ENCODE measurements around the gene ARHGEF2. TPM values are rescaled to one million over a fixed set of nuclear protein-coding genes. Genes with fewer than 3 reads are reported as not detected.
A peak's percentile ranks its signal among the peaks of the same experiment; 100 is the strongest.

ARHGEF2 gene
- total and polyA plus RNA-seq, 2 experiments from 2014 or later: 77.7 to 136 TPM

DNA sequence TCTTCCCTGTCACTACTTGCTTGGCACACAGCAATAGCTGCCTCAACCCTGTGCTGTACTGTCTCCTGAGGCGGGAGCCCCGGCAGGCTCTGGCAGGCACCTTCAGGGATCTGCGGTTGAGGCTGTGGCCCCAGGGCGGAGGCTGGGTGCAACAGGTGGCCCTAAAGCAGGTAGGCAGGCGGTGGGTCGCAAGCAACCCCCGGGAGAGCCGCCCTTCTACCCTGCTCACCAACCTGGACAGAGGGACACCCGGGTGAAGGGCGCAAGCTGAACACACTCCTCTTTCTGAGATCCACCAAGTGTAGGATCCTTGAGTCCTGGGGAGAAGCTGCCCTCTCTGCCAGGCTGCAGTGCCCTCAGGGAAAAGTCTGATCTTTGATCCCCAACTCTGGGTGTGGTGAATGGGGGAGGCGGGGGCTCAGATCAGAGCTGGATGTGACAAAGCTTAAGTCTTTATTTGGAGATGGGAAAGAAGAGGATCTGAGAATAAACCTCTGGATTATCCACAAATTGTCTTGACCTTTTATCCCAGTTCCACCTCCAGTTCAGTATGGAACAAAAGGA is 35.7 kb downstream of the ARHGEF2 start:
- no peaks in the 10 kb centered on the region for H3K27me3 ChIP-seq (replicated peaks; ENCODE audit: insufficient read depth)
- H3K4me2 ChIP-seq (ENCODE audit: unreplicated experiment): no peak overlapping the region
- H3K4me1 ChIP-seq (ENCODE audit: insufficient read depth): peaks cover 11% of the 10 kb centered on the region
- WGBS, 2 experiments (ENCODE audit: low coverage in 1 of 2, low lambda C conversion rate in 2 of 2, missing lambda C conversion rate in 2 of 2): 62 to 73% methylated on average over 9 to 11 of the region's 11 CpGs
- no peaks in the 10 kb centered on the region for H3K79me2 ChIP-seq (ENCODE audit: insufficient read depth)
- H3K4me3 ChIP-seq: no peak overlapping the region
- H3K9me2 ChIP-seq (ENCODE audit: insufficient read depth): no peaks in the 10 kb centered on the region
- 0 out of 2 replicates have a peak overlapping the region, but pooled peaks have one; percentile 20 for H3K27ac ChIP-seq
- DNase-seq: peak; percentile 23
- no peaks in the 10 kb centered on the region for H4K20me1 ChIP-seq (ENCODE audit: insufficient read depth)
- H3K36me3 ChIP-seq (ENCODE audit: low read depth): peaks cover 20% of the 10 kb centered on the region
- peaks cover 40% of the 10 kb centered on the region for H3F3A ChIP-seq (ENCODE audit: insufficient read depth)
- H3K9ac ChIP-seq: no peak overlapping the region
- no peaks in the 10 kb centered on the region for H3K9me3 ChIP-seq (ENCODE audit: low read depth)
- in situ Hi-C loops (cut with MboI): no loop called here
- no peak for TF ChIP-seq EZH2 (IDR thresholded peaks at IDR 0.05; ENCODE audit: insufficient read depth, poor library complexity, severe bottlenecking)
- no peak for TF ChIP-seq EZH2phosphoT487 (IDR thresholded peaks at IDR 0.05; ENCODE audit: insufficient read depth, low read depth)
- H2AFZ ChIP-seq: no peak overlapping the region

DNA sequence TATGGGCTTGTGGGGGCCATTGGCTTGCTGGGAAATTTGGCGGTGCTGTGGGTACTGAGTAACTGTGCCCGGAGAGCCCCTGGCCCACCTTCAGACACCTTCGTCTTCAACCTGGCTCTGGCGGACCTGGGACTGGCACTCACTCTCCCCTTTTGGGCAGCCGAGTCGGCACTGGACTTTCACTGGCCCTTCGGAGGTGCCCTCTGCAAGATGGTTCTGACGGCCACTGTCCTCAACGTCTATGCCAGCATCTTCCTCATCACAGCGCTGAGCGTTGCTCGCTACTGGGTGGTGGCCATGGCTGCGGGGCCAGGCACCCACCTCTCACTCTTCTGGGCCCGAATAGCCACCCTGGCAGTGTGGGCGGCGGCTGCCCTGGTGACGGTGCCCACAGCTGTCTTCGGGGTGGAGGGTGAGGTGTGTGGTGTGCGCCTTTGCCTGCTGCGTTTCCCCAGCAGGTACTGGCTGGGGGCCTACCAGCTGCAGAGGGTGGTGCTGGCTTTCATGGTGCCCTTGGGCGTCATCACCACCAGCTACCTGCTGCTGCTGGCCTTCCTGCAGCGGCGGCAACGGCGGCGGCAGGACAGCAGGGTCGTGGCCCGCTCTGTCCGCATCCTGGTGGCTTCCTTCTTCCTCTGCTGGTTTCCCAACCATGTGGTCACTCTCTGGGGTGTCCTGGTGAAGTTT is 36.4 kb downstream of the ARHGEF2 start:
- no peak overlapping the region for H3K27ac ChIP-seq
- no peak overlapping the region for H2AFZ ChIP-seq
- DNase-seq: peak; percentile 20
- H3K9me3 ChIP-seq (ENCODE audit: low read depth): no peaks in the 10 kb centered on the region
- no peak overlapping the region for H3K4me2 ChIP-seq (ENCODE audit: unreplicated experiment)
- no peaks in the 10 kb centered on the region for H4K20me1 ChIP-seq (ENCODE audit: insufficient read depth)
- TF ChIP-seq EZH2 (IDR thresholded peaks at IDR 0.05; ENCODE audit: insufficient read depth, poor library complexity, severe bottlenecking) (no peak), EZH2phosphoT487 (IDR thresholded peaks at IDR 0.05; ENCODE audit: insufficient read depth, low read depth) (no peak)
- peaks cover 11% of the 10 kb centered on the region for H3K4me1 ChIP-seq (ENCODE audit: insufficient read depth)
- H3K9ac ChIP-seq: no peak overlapping the region
- no peak overlapping the region for H3K4me3 ChIP-seq
- in situ Hi-C loops (cut with MboI): no loop called here
- peaks cover 13% of the 10 kb centered on the region for H3K36me3 ChIP-seq (ENCODE audit: low read depth)
- 81 to 85% methylated on average over 25 to 28 of the region's 29 CpGs for WGBS, 2 experiments (ENCODE audit: low coverage in 1 of 2, low lambda C conversion rate in 2 of 2, missing lambda C conversion rate in 2 of 2)
- H3K27me3 ChIP-seq (replicated peaks; ENCODE audit: insufficient read depth): no peaks in the 10 kb centered on the region
- no peaks in the 10 kb centered on the region for H3K79me2 ChIP-seq (ENCODE audit: insufficient read depth)
- H3K9me2 ChIP-seq (ENCODE audit: insufficient read depth): no peaks in the 10 kb centered on the region
- H3F3A ChIP-seq (ENCODE audit: insufficient read depth): peaks cover 33% of the 10 kb centered on the region

DNA sequence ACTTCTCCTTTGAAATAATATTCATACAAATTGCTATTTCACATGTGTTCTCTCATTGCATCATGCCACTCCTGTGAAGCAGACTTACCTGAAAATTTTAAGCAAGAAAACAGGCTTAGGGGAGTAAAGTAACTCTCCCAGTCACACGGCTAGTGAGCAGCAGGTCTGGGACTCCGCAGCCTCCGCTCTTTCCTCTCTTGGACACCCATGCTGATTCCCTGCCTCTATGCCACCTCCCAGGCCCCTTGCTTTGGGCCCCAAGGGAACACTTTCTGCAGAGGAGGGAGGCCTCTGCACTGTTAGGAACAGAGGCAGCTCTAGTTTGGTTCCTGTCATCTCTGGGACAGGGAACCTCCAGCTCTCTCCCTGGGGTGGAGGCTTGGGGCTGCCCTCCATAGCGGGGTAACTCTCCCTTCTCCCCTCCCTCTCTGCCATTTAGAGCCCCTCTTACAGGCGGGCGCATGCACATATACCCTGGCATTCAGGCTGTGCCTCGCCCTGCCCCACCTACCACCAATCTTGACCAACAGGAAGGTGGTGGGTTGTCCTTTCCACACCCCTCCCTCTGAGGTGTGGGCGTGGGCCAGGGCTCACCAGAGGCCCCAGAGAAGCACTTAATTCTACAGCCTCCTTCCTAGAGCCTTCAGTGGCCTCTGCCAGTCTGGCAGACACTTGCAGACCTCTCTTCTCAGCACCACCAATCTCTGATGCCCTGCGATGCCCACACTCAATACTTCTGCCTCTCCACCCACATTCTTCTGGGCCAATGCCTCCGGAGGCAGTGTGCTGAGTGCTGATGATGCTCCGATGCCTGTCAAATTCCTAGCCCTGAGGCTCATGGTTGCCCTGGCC is 37.1 kb downstream of the ARHGEF2 start, which contains the start of gene RXFP4:
Gene RXFP4, plus strand, starts transcription at position 646 of the 852 bp plus-strand sequence. Its CDS starts 72 bp downstream, at position 718.
- H3F3A ChIP-seq (ENCODE audit: insufficient read depth): peaks cover 27% of the 10 kb centered on the region
- in situ Hi-C loops (cut with MboI): no loop called here
- H3K36me3 ChIP-seq (ENCODE audit: low read depth): peaks cover 6% of the 10 kb centered on the region
- no peaks in the 10 kb centered on the region for H3K79me2 ChIP-seq (ENCODE audit: insufficient read depth)
- no peaks in the 10 kb centered on the region for H3K9me2 ChIP-seq (ENCODE audit: insufficient read depth)
- DNase-seq: peak; percentile 37
- no peaks in the 10 kb centered on the region for H3K9me3 ChIP-seq (ENCODE audit: low read depth)
- no peaks in the 10 kb centered on the region for H4K20me1 ChIP-seq (ENCODE audit: insufficient read depth)
- TF ChIP-seq EZH2 (IDR thresholded peaks at IDR 0.05; ENCODE audit: insufficient read depth, poor library complexity, severe bottlenecking) (no peak), EZH2phosphoT487 (IDR thresholded peaks at IDR 0.05; ENCODE audit: insufficient read depth, low read depth) (no peak)
- H3K9ac ChIP-seq: no peak within 1 kb of the TSS; the same call in 1 of the 2 replicates
- peak within 1 kb of the TSS; percentile 23 for H3K27ac ChIP-seq
- no peak within 1 kb of the TSS for H3K4me3 ChIP-seq
- H3K4me2 ChIP-seq (ENCODE audit: unreplicated experiment): no peak within 1 kb of the TSS
- H3K4me1 ChIP-seq (ENCODE audit: insufficient read depth): peaks cover 11% of the 10 kb centered on the region
- WGBS, 2 experiments (ENCODE audit: low coverage in 1 of 2, low lambda C conversion rate in 2 of 2, missing lambda C conversion rate in 2 of 2): 70 to 71% methylated on average over 11 of the region's 11 CpGs
- H2AFZ ChIP-seq: peak within 1 kb of the TSS; percentile 39; the same call in 1 of the 2 replicates
- H3K27me3 ChIP-seq (replicated peaks; ENCODE audit: insufficient read depth): no peaks in the 10 kb centered on the region

DNA sequence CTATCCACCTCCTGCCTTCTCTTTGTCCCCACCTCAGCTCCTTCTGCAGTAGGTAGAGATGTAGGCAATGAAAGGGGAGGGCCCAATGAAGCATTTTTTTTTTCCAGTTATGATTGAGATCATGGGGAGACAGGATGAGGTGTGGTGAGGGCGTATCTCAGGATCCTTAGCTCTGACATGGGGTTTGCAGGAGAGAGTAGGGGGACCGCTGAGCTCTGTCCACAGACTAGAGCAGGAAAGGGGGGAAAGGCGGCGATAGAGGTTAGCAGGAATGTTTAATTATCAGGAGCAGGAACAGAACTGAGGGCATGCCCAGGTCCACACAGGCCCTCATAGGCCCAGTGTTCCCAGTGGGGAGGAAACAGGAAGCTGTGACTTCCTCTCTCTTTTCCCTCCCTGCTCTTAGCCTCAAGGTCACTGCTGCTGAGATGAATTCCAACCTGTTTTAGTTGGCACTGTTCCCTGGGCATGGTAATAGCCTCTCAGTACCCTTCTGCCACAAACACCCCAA is 37.8 kb downstream of the ARHGEF2 start:
- Histone ChIP-seq H3F3A (ENCODE audit: insufficient read depth) (peaks cover 24% of the 10 kb centered on the region), H2AFZ (peak overlapping the region; percentile 39; the same call in 1 of the 2 replicates), H3K4me3 (no peak overlapping the region), H3K27me3 (replicated peaks; ENCODE audit: insufficient read depth) (no peaks in the 10 kb centered on the region), H3K27ac (peak overlapping the region; percentile 23), H3K36me3 (ENCODE audit: low read depth) (no peaks in the 10 kb centered on the region), H3K9me3 (ENCODE audit: low read depth) (no peaks in the 10 kb centered on the region), H3K4me1 (ENCODE audit: insufficient read depth) (peaks cover 11% of the 10 kb centered on the region), H3K79me2 (ENCODE audit: insufficient read depth) (no peaks in the 10 kb centered on the region), H3K9me2 (ENCODE audit: insufficient read depth) (no peaks in the 10 kb centered on the region), H3K4me2 (ENCODE audit: unreplicated experiment) (no peak overlapping the region), H3K9ac (no peak overlapping the region; the same call in 1 of the 2 replicates), H4K20me1 (ENCODE audit: insufficient read depth) (no peaks in the 10 kb centered on the region)
- DNase-seq: peak; percentile 55
- TF ChIP-seq EZH2phosphoT487 (IDR thresholded peaks at IDR 0.05; ENCODE audit: insufficient read depth, low read depth) (no peak), EZH2 (IDR thresholded peaks at IDR 0.05; ENCODE audit: insufficient read depth, poor library complexity, severe bottlenecking) (no peak)
- WGBS, 2 experiments (ENCODE audit: low coverage in 1 of 2, low lambda C conversion rate in 2 of 2, missing lambda C conversion rate in 2 of 2): 84 to 85% methylated on average over 4 of the region's 4 CpGs
- in situ Hi-C loops (cut with MboI): no loop called here

All from GM23248 (cell line).